Mesenchymal stem cell (in vitro differentiated cells and primary cell): Measurements from ENCODE around the gene NPHP4.

Source experiments
- DNase-seq: peaks from one replicate; pipeline ENCODE4 v3.0.0-alpha.2; 2013
- H2AFZ ChIP-seq: one replicate; pipeline ENCODE4 v1.6.1; 2013; ENCODE audit warnings: low read depth, mild to moderate bottlenecking, control low read depth, inconsistent platforms, low read length, moderate library complexity
- H2AK5ac ChIP-seq: 2 replicates; pipeline ENCODE4 v1.6.1; 2013; ENCODE audit warnings: low read length, moderate library complexity, mild to moderate bottlenecking, inconsistent platforms; ENCODE audit not compliant: severe bottlenecking
- H2BK120ac ChIP-seq: one replicate; pipeline ENCODE4 v1.6.1; 2013; ENCODE audit warnings: low read depth, mild to moderate bottlenecking, inconsistent platforms, low read length, moderate library complexity
- H2BK12ac ChIP-seq, 2 experiments: one replicate each; pipeline ENCODE4 v1.6.1; 2013; ENCODE audit warnings: inconsistent platforms in 2 of 2, low read length in 2 of 2, mild to moderate bottlenecking in 2 of 2, moderate library complexity in 2 of 2, control low read depth in 1 of 2
- H2BK15ac ChIP-seq: one replicate; pipeline ENCODE4 v1.6.1; 2013; ENCODE audit warnings: mild to moderate bottlenecking, low read depth, inconsistent platforms; ENCODE audit not compliant: poor library complexity, severe bottlenecking
- H2BK5ac ChIP-seq: 2 replicates; pipeline ENCODE4 v1.6.1; 2013; ENCODE audit warnings: low read depth, mild to moderate bottlenecking, low read length, control low read depth, inconsistent platforms; ENCODE audit not compliant: poor library complexity, severe bottlenecking
- H3K14ac ChIP-seq, 2 experiments: one replicate each; pipeline ENCODE4 v1.6.1; 2013; ENCODE audit warnings: inconsistent platforms in 2 of 2, low read length in 2 of 2, control low read depth in 1 of 2, mild to moderate bottlenecking in 1 of 2, moderate library complexity in 1 of 2
- H3K18ac ChIP-seq, 2 experiments: one replicate each; pipeline ENCODE4 v1.6.1; 2013; ENCODE audit warnings: inconsistent platforms in 2 of 2, low read length in 2 of 2, control low read depth in 1 of 2, low read depth in 1 of 2, mild to moderate bottlenecking in 1 of 2
- H3K23ac ChIP-seq, 2 experiments: one replicate each; pipeline ENCODE4 v1.6.1; 2013; ENCODE audit warnings: inconsistent platforms in 2 of 2, low read length in 2 of 2, mild to moderate bottlenecking in 2 of 2, moderate library complexity in 2 of 2, control low read depth in 1 of 2
- H3K27ac ChIP-seq: 2 replicates; pipeline ENCODE4 v1.5.1; 2013; ENCODE audit warnings: mild to moderate bottlenecking, moderate library complexity, low read length, control low read depth, inconsistent platforms; ENCODE audit not compliant: poor library complexity, severe bottlenecking
- H3K27me3 ChIP-seq, 2 experiments: 2 replicates each; pipeline versions ENCODE4 v1.6.1 to v1.7.0; 2013; ENCODE audit warnings: low read length in 2 of 2, mild to moderate bottlenecking in 2 of 2, moderate library complexity in 2 of 2, control low read depth in 1 of 2, inconsistent platforms in 1 of 2; ENCODE audit not compliant: control insufficient read depth in 1 of 2, insufficient read depth in 1 of 2
- H3K36me3 ChIP-seq, 2 experiments: 2 replicates each; pipeline versions ENCODE4 v1.6.1 to v1.7.0; 2013; ENCODE audit warnings: low read length in 2 of 2, control low read depth in 1 of 2, inconsistent platforms in 1 of 2, low read depth in 1 of 2, mild to moderate bottlenecking in 1 of 2; ENCODE audit not compliant: insufficient read depth in 2 of 2, control insufficient read depth in 1 of 2
- H3K4ac ChIP-seq, 2 experiments: one replicate each; pipeline ENCODE4 v1.6.1; 2013; ENCODE audit warnings: inconsistent platforms in 2 of 2, low read length in 2 of 2, mild to moderate bottlenecking in 2 of 2, moderate library complexity in 2 of 2, control low read depth in 1 of 2, low read depth in 1 of 2
- H3K4me1 ChIP-seq: 2 replicates; pipeline ENCODE4 v1.6.1; 2013; ENCODE audit warnings: low read depth, low read length, control low read depth; ENCODE audit not compliant: control insufficient read depth, insufficient read depth
- H3K4me2 ChIP-seq: 2 replicates; pipeline ENCODE4 v1.6.1; 2013; ENCODE audit warnings: low read length, mild to moderate bottlenecking, inconsistent platforms; ENCODE audit not compliant: poor library complexity, severe bottlenecking
- H3K4me3 ChIP-seq, 2 experiments: 2 replicates each; pipeline versions ENCODE4 v1.5.1 to v1.7.0; 2013; ENCODE audit warnings: low read length in 2 of 2, mild to moderate bottlenecking in 2 of 2, control low read depth in 1 of 2, low read depth in 1 of 2; ENCODE audit not compliant: insufficient read depth in 1 of 2
- H3K79me1 ChIP-seq: replicated peaks from 2 replicates; pipeline ENCODE4 v1.6.1; 2013; ENCODE audit warnings: mild to moderate bottlenecking, control low read depth, low read length, inconsistent platforms; ENCODE audit not compliant: poor library complexity, severe bottlenecking
- H3K9ac ChIP-seq: 2 replicates; pipeline ENCODE4 v1.7.0; 2013; ENCODE audit warnings: mild to moderate bottlenecking, low read length, moderate library complexity
- H3K9me3 ChIP-seq: 2 replicates; pipeline ENCODE4 v1.7.0; 2013; ENCODE audit warnings: mild to moderate bottlenecking, low read length; ENCODE audit not compliant: control insufficient read depth
- H4K8ac ChIP-seq: one replicate; pipeline ENCODE4 v1.6.1; 2013; ENCODE audit warnings: inconsistent platforms, mild to moderate bottlenecking, low read length, moderate library complexity
- H4K91ac ChIP-seq: one replicate; pipeline ENCODE4 v1.6.1; 2013; ENCODE audit warnings: mild to moderate bottlenecking, low read length, inconsistent platforms
- WGBS: methylation state at CpG from one replicate; pipeline ENCODE4 v1.1.7; 2013; ENCODE audit warnings: mixed read lengths; 5-methylcytosine and 5-hydroxymethylcytosine counted together

Gene NPHP4

GRCh38 chr1:6002714-6003501, 10.7 kb upstream of the NPHP4 start:
- peak overlapping the region in 1 of 2 experiments; percentile 19 for H3K4me3 ChIP-seq
- H3K14ac ChIP-seq, result no peak overlapping the region
- H3K4me1 ChIP-seq, result peaks cover 12% of the 10 kb centered on the region
- peaks cover 0 to 4% of the 10 kb centered on the region in 2 experiments for H3K36me3 ChIP-seq
- H3K4ac ChIP-seq, result no peak overlapping the region
- H3K23ac ChIP-seq, result no peak overlapping the region
- H3K27me3 ChIP-seq, result peaks cover 5 to 14% of the 10 kb centered on the region in 2 experiments
- no peaks in the 10 kb centered on the region for H3K9me3 ChIP-seq
- no peak overlapping the region for H2BK12ac ChIP-seq
- no peak overlapping the region for H3K18ac ChIP-seq
- peaks cover 6% of the 10 kb centered on the region for H3K79me1 ChIP-seq
- DNase-seq, result no peak
- no peak overlapping the region for H2AFZ ChIP-seq
- H3K27ac ChIP-seq, result no peak overlapping the region
- no peak overlapping the region for H2AK5ac ChIP-seq
- H3K9ac ChIP-seq, result no peak overlapping the region
- H4K91ac ChIP-seq, result no peak overlapping the region
- no peak overlapping the region for H2BK5ac ChIP-seq
- H3K4me2 ChIP-seq, result no peak overlapping the region
- WGBS, result 66% methylated on average over 27 of the region's 33 CpGs
- H4K8ac ChIP-seq, result no peak overlapping the region
- H2BK15ac ChIP-seq, result no peak overlapping the region
- H2BK120ac ChIP-seq, result no peak overlapping the region

- Histone ChIP-seq H3K23ac (no peak overlapping the region), H3K4me3 (no peak overlapping the region), H2BK12ac (no peak overlapping the region), H2AFZ (no peak overlapping the region), H2AK5ac (no peak overlapping the region), H2BK120ac (no peak overlapping the region), H4K91ac (no peak overlapping the region), H3K4me1 (peaks cover 12% of the 10 kb centered on the region), H3K18ac (no peak overlapping the region), H3K14ac (no peak overlapping the region), H4K8ac (no peak overlapping the region), H3K4me2 (no peak overlapping the region), H3K4ac (no peak overlapping the region), H3K36me3 (peaks cover 0 to 4% of the 10 kb centered on the region in 2 experiments), H2BK15ac (no peak overlapping the region), H3K27ac (no peak overlapping the region), H3K9ac (no peak overlapping the region), H3K9me3 (no peaks in the 10 kb centered on the region), H3K27me3 (peaks cover 5 to 14% of the 10 kb centered on the region in 2 experiments), H2BK5ac (no peak overlapping the region), H3K79me1 (peaks cover 6% of the 10 kb centered on the region)
- 87% methylated on average over 13 of the region's 13 CpGs for WGBS
- no peak for DNase-seq
Observed at GRCh38 chr1:6001992-6002576, 9.9 kb upstream of the NPHP4 start.

- 80% methylated on average over 17 of the region's 17 CpGs for WGBS
- H2AFZ ChIP-seq, result no peak overlapping the region
Observed at GRCh38 chr1:6000444-6001288, 8.4 kb upstream of the NPHP4 start.

More at GRCh38 chr1:6000444-6001288, 8.4 kb upstream of the NPHP4 start:
- Histone ChIP-seq H3K36me3 (peaks cover 0 to 10% of the 10 kb centered on the region in 2 experiments), H3K4ac (no peak overlapping the region), H3K4me1 (peaks cover 12% of the 10 kb centered on the region), H2BK120ac (no peak overlapping the region), H2AK5ac (no peak overlapping the region), H2BK15ac (no peak overlapping the region), H3K9ac (no peak overlapping the region), H3K79me1 (peaks cover 6% of the 10 kb centered on the region), H3K27ac (no peak overlapping the region), H3K23ac (no peak overlapping the region), H4K91ac (no peak overlapping the region), H4K8ac (no peak overlapping the region), H3K9me3 (no peaks in the 10 kb centered on the region), H2BK5ac (no peak overlapping the region), H3K14ac (no peak overlapping the region), H3K18ac (no peak overlapping the region), H3K4me2 (no peak overlapping the region), H2BK12ac (no peak overlapping the region), H3K27me3 (peaks cover 0 to 14% of the 10 kb centered on the region in 2 experiments), H3K4me3 (no peak overlapping the region)
- DNase-seq, result no peak
